Measurements from ENCODE around the gene JAK2. TPM values are rescaled to one million over a fixed set of nuclear protein-coding genes. Genes with fewer than 3 reads are reported as not detected.

The JAK2 gene
- total and polyA plus RNA-seq, 9 of the 15 experiments (the other 6 are each of a cell fraction or from before 2014, with no cell fraction given) = 4.7 to 23.4 (median 15.3) TPM

GRCh38 chr9:4980086-4980727 lies 4.9 kb upstream of the JAK2 start (continued):
- TF ChIP-seq, protein P1, sequence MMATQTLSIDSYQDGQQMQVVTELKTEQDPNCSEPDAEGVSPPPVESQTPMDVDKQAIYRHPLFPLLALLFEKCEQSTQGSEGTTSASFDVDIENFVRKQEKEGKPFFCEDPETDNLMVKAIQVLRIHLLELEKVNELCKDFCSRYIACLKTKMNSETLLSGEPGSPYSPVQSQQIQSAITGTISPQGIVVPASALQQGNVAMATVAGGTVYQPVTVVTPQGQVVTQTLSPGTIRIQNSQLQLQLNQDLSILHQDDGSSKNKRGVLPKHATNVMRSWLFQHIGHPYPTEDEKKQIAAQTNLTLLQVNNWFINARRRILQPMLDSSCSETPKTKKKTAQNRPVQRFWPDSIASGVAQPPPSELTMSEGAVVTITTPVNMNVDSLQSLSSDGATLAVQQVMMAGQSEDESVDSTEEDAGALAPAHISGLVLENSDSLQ (IDR thresholded peaks at IDR 0.05) = peak; percentile 37
- no peak for TF ChIP-seq ZBTB49 (CRISPR knock-in tag; IDR thresholded peaks at IDR 0.05; ENCODE audit: borderline replicate concordance)
- peak; percentile 64 for TF ChIP-seq FOSL1 (tag; conservative IDR thresholded peaks at IDR 0.05)
- no peak for TF ChIP-seq ZBTB34 (CRISPR knock-in tag; IDR thresholded peaks at IDR 0.05)
- TF ChIP-seq E4F1 (CRISPR knock-in tag; IDR thresholded peaks at IDR 0.05; ENCODE audit: borderline replicate concordance) = no peak
